NCI-H1930 (cell line): ENCODE measurements around the gene GUCY2F.

ENCODE experiments used
- DNase-seq, 2 experiments: peaks; one replicate each; lab custom pipeline; 2025; lab: John Stamatoyannopoulos, UW

Gene GUCY2F

GRCh38 chrX:109481986-109482385 lies at the start of gene GUCY2F:
Gene GUCY2F, minus strand, starts transcription at chrX:109482086. Its CDS starts 6,150 bp downstream, at chrX:109475936.
- no peak for DNase-seq

DNA sequence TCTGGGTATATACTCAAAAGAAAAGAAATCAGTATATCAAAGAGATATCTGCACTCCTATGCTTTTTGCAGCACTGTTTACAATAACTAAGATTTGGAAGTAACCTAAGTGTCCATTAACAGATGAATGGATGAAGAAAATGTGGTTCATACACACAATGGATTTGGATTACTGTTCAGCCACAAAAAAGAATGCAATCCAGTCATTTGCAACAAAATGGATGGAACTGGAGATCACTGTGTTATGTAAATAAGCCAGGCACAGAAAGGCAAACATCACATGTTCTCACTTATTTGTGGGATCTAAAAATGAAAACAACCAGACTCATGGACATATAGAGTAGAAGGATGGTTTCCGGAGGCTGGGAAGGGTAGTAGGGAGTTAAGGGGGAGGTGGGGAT lies 37.1 kb upstream of the GUCY2F start:
- no peak for DNase-seq

DNA sequence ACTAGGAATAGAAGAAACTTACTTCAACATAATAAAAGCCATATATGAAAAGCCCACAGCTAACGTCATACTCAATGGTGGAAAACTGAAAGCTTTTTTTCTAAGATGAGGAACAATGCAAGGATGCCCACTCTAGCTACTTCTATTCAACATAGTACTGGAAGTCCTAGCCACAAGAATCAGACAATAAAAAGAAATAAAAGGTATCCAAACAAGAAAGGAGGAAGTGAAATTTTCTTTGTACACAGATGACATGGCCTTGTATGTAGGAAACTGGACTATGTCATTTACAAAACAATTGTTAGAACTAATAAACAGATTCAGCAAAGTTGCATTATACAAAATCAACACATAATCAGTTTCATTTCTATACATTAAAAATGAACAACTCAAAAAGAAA lies 29.2 kb upstream of the GUCY2F start:
- DNase-seq = no peak

GRCh38 chrX:109508915-109509314 lies 27.0 kb upstream of the GUCY2F start:
- no peak for DNase-seq

GRCh38 chrX:109501176-109501575 lies 19.3 kb upstream of the GUCY2F start:
- DNase-seq = no peak

GRCh38 chrX:109498434-109498833 lies 16.5 kb upstream of the GUCY2F start:
- no peak for DNase-seq

DNA sequence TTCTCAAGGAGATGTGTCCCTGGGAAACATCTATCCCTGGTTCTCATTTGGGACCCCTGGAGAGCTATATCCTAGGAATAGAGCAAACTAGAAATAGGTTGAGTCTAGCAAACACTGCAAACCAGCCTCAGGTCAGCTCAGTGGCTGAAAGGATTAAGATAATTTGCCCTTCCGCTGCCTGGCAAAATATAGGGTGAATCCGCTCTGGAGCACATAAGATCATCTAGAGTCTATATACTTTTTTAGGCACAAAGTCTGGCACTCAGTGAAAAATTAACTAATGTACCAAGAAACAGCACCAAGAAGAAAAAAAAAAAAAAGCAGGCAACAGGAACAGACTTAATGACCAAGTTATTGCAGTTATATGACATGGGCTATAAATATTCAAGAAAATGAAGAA lies 7.3 kb upstream of the GUCY2F start:
- no peak for DNase-seq

DNA sequence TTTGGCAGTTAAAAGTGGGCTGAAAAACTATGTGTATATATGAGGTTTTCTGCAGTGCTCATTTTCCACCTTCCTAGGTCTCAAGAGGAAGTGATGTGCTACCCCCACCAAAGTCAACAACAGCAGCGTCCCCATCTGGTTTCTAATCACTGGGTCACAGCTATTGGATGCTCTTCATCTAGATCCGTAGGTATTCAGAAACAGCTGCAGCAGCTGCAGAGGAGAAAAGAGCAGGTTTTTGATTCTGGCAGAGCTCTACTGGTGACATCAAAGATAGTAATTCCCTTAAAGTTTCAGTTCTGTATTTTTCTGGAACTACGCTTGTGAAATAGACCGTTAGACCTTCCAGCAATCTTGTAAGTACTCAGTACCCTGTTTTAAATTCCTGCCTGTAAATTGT lies 5.8 kb upstream of the GUCY2F start:
- no peak for DNase-seq

- peak; percentile 22 to 43 for DNase-seq
These were observed 3.8 kb upstream of the GUCY2F start for GRCh38 chrX:109485470-109486340.

GRCh38 chrX:109484886-109485285 lies 3.0 kb upstream of the GUCY2F start:
- DNase-seq = no peak

DNA sequence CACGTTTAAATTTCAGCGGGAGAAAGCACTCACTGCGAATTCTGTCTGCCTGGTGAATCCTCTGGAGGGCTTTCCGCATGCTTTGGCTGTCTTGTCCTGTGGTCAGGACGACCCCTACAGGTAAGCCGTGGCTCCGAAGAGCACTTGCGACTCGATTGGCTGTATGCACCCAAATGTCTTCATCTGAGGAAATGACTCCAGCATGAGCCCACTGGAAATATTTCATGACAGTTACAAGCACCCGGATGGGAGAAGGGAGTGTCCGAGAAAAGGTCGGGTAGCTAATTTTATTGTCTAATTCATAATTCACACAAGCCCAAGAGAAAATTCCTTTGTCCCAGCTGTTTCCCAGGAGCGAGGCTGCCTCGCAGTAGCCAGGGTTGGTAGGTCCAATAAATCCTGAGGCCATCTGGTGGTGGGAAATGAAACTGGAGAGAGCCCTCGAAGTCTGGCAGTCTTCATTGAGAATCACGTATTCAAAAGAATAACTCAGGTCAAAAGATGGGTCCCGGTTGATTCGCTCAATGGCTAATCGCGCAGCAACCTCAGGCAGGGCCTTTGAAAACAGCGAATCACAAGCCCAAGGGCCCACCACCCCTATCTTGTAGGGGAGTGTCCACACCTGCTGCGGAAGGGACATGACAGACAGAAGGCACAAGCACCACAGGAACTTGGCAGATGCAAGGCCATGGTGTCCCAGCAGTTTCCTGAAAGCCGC lies 6.6 kb downstream of the GUCY2F start:
- DNase-seq = peak; percentile 66 to 68

- peak in 1 of 2 experiments; percentile 5 for DNase-seq
These were observed 8.7 kb downstream of the GUCY2F start for GRCh38 chrX:109472939-109473735.

DNA sequence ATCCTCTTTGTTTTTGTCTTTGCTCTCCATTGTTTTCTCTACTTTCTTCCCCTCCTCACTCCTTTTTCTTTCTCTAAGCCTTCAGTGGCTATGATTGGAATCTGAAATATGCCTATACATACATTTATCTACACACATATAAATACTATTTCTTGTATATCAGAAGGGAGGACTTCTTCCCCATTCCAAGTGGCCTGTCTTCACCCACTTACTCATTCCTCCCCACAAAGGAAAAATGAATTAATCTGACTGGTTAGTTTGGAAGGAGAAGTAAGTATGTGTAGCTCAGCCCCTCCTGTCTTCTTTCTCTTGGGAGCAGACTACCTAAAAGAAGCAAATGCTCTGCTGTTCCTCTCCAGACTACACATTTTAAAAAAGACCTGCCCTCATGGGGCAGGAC lies 17.7 kb downstream of the GUCY2F start:
- no peak for DNase-seq

GRCh38 chrX:109463784-109464183 lies 18.1 kb downstream of the GUCY2F start:
- DNase-seq = no peak

DNA sequence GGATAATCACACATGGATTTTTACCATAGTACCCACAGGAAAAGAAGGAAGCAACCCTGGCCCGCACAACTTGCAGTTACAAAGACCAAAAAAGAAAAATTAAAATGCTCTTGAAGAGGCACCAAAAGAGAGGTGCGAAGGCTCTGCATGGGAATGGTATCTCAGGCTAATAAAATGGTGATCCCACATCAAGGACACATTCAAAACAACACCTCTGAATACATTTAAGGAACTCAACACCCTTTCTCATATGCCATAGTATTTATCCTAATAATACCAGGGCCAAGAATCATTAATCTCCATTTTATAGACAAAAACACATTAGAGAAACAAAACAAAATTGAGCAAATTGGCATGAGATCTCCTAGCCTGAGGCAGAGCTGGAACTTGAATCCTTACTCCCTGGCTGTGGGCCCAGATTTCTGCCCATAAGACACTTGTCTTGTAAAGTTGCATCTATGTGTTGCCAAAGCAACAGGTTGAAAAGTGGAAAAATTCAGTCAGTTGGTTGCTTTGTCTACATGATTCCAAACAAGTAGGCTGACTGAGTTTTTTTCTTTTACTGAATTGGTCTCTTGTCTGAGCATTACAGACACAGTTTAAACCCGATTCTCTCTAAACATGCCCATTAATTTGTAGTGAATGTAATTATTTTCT lies 33.5 kb downstream of the GUCY2F start:
- DNase-seq = no peak

GRCh38 chrX:109441266-109441665 lies 40.6 kb downstream of the GUCY2F start:
- no peak for DNase-seq

DNA sequence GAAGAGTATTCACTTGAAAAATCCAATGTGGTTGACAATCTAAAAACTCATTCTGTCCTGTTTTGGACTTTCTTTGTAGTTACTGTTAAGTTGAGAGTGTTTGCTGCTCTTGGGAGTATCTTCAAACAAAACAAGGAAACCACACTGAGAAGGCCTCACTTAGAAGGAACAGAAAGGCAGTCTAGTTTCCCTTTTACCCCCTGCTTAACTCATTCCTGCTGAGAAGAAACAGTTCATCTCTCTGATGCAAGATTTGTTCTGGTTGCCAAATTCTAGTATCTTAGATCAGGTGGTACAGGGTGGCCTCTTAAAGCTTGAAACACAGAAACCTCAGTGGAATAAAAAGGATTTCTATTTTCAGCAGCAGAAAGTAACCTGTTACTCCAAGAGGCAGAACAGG lies 41.4 kb downstream of the GUCY2F start:
- no peak for DNase-seq

DNA sequence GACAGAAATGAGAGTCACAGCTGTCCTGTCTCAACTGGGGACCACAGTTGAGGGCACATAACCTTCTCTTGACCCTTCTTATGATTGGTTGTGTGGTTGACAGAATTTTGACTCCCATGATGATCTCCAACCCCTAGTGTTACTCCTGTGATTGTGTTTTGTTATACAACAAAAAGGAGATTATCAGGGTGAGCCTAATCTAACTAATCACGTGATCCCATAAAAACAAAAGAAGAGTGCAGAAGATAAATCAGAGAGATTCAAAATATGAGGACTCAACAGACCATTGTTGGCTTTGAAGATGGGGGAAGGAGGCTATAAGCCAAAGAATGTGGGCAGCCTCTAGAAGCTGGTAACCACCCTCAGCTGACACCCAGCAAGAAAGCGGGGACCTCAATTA lies 72.7 kb downstream of the GUCY2F start:
- DNase-seq = no peak

GRCh38 chrX:109403922-109404321 lies 78.0 kb downstream of the GUCY2F start:
- DNase-seq = no peak

DNA sequence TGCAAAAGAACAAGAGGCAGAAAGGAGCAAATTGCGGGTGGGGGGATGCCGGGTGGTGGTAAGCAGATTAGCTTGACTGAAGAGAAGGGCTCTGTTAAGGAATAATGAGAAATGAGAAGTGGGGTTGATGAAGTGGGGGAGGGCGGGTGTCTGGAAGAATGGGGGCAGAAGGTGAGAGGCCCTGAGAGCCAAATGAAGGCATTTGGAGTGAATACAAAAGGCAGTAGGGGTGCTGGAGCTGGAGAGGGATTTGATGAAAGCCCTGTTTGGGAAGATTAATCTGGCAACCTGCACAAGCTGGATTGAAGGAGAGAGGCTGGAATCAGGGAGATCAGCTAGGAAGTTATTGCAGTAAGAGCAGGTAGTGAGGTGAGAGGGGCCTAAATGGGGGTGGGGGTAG lies 82.1 kb downstream of the GUCY2F start:
- no peak for DNase-seq

DNA sequence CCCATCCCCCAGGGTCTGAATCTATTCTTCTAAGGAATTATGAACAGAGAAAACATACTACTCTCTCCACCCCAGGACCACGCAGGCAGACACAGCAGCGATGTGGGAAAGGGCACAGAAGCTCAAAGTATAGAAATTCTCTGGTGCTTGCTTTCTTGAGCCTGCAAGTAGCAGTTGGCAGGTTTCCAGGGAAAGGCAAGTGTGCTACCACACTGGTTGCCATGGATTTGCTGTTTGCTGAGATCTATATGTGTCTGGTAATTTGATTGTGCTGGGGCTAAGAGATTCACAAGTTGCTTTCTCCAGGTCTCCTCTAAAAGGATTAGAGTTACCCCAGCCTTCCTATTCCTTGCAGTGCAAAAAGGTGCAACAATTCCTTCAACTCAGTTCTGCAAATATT lies 83.1 kb downstream of the GUCY2F start:
- DNase-seq = no peak

- no peak for DNase-seq
These were observed 83.8 kb downstream of the GUCY2F start for GRCh38 chrX:109398061-109398460.
